K562 (cell line): ENCODE data around the gene DAZAP1. TPM values are rescaled to one million over a fixed set of nuclear protein-coding genes. Genes with fewer than 3 reads are reported as not detected.

Experiments used
- BDP1 ChIP-seq: IDR thresholded peaks from 3 replicates; pipeline ENCODE4 v1.6.1; 2011; ENCODE audit not compliant: insufficient read length, insufficient read depth
- CBX5 ChIP-seq: IDR thresholded peaks from 2 replicates; pipeline ENCODE4 v1.6.1; 2014; ENCODE audit warnings: low read depth, borderline replicate concordance
- CC2D1A ChIP-seq: fragments of 450-650 bp; IDR thresholded peaks from 2 replicates; pipeline ENCODE4 v1.6.1; 2017; ENCODE audit warnings: mild to moderate bottlenecking
- CCNT2 ChIP-seq: IDR thresholded peaks from 2 replicates; pipeline ENCODE4 v1.6.1; 2011; ENCODE audit warnings: borderline replicate concordance, low read depth, mild to moderate bottlenecking, moderate library complexity, mixed read lengths, low read length; ENCODE audit not compliant: insufficient read length; ENCODE audit errors: extremely low read depth
- ETV6 ChIP-seq, 3 experiments: fragments of 150-350 bp in 1 of 3; sonication (generic) in 1 of 3; formaldehyde crosslinking in 1 of 3; IDR thresholded peaks; 2 replicates each; pipeline versions ENCODE4 v1.6.1 to v1.8.0; 2014 to 2022; ENCODE audit warnings: borderline replicate concordance in 2 of 3, low read depth in 2 of 3, antibody characterized with exemption in 1 of 3, low read length in 1 of 3, mild to moderate bottlenecking in 1 of 3, missing genetic modification reagents in 1 of 3
- NR1H2 ChIP-seq: sonication (generic); formaldehyde crosslinking; IDR thresholded peaks from 2 replicates; pipeline ENCODE4 v1.4.0; 2020; ENCODE audit warnings: mild to moderate bottlenecking, missing genetic modification reagents
- RB1 ChIP-seq: fragments of 450-650 bp; IDR thresholded peaks from 2 replicates; pipeline ENCODE4 v1.6.1; 2017; ENCODE audit warnings: low read depth, mild to moderate bottlenecking
- RBM14 ChIP-seq: fragments of 200-400 bp; formaldehyde crosslinking; IDR thresholded peaks from 2 replicates; pipeline ENCODE4 v1.6.1; 2018; ENCODE audit warnings: low read depth, mild to moderate bottlenecking, low read length, moderate library complexity, borderline replicate concordance; ENCODE audit not compliant: insufficient read depth
- RUNX1 ChIP-seq: sonication (generic); IDR thresholded peaks from 2 replicates; pipeline ENCODE4 v1.6.1; 2016; ENCODE audit warnings: antibody characterized with exemption, low read depth
- SMARCA5 ChIP-seq: fragments of 450-650 bp; IDR thresholded peaks from 2 replicates; pipeline ENCODE4 v1.6.1; 2016
- ZNF586 ChIP-seq: fragments of 450-650 bp; formaldehyde crosslinking; conservative IDR thresholded peaks from 2 replicates; pipeline ENCODE4 v1.4.0; 2020; ENCODE audit warnings: mild to moderate bottlenecking, moderate library complexity
- ZSCAN29 ChIP-seq: fragments of 450-650 bp; IDR thresholded peaks from 2 replicates; pipeline ENCODE4 v1.6.1; 2017
- polyA plus RNA-seq, 8 experiments: library from polyadenylated mRNA; depleted of rRNA in 4 of 8; stranded (reverse) in 5 of 8; unstranded in 3 of 8; fragments of >200 nt; fragmentation: Nextera tagmentation in 2 of 8; fragmentation: Illumina TruSeq in 1 of 8; extraction: Ambion mirVana in 2 of 8; extraction: Trizol in 1 of 8; gene quantifications; 2 replicates each; pipeline versions ENCODE4 v1.2.1 to v1.2.3, GENCODE V29; 2011 to 2014; ENCODE audit warnings: inconsistent platforms in 1 of 8, missing spikeins in 1 of 8
- total RNA-seq, 7 experiments: library from RNA; depleted of rRNA in 6 of 7; stranded (reverse); fragments of >200 nt in 6 of 7; fragmentation: Illumina TruSeq in 2 of 7; extraction: Trizol in 2 of 7; gene quantifications; 2 replicates each; pipeline versions ENCODE4 v1.2.1 to v1.2.3, GENCODE V29; 2011 to 2021; ENCODE audit warnings: low replicate concordance in 1 of 7
- TF ChIP-seq, protein P1 (sequence below): IDR thresholded peaks from 2 replicates; pipeline ENCODE4 v1.6.1; 2011; ENCODE audit not compliant: insufficient read length; ENCODE audit errors: extremely low read depth
- TF ChIP-seq, protein P2 (sequence below): fragments of 450-650 bp; formaldehyde crosslinking; IDR thresholded peaks from 2 replicates; pipeline ENCODE4 v1.4.0; 2020; ENCODE audit warnings: mild to moderate bottlenecking, moderate library complexity
- TF ChIP-seq, protein P3 (sequence below), 2 experiments: fragments of 450-650 bp; IDR thresholded peaks; 2 replicates each; pipeline ENCODE4 v1.6.1; 2016; ENCODE audit warnings: mild to moderate bottlenecking in 2 of 2, borderline replicate concordance in 1 of 2, low read depth in 1 of 2, moderate library complexity in 1 of 2
- TF ChIP-seq, protein P4 (sequence below): sonication (generic); formaldehyde crosslinking; IDR thresholded peaks from 2 replicates; pipeline ENCODE4 v1.9.0; 2022; ENCODE audit warnings: mild to moderate bottlenecking, missing genetic modification reagents

DAZAP1 gene
- total and polyA plus RNA-seq, 9 of the 15 experiments (the other 6 are each of a cell fraction or from before 2014, with no cell fraction given), result 10.8 to 289 (median 142) TPM

DNA sequence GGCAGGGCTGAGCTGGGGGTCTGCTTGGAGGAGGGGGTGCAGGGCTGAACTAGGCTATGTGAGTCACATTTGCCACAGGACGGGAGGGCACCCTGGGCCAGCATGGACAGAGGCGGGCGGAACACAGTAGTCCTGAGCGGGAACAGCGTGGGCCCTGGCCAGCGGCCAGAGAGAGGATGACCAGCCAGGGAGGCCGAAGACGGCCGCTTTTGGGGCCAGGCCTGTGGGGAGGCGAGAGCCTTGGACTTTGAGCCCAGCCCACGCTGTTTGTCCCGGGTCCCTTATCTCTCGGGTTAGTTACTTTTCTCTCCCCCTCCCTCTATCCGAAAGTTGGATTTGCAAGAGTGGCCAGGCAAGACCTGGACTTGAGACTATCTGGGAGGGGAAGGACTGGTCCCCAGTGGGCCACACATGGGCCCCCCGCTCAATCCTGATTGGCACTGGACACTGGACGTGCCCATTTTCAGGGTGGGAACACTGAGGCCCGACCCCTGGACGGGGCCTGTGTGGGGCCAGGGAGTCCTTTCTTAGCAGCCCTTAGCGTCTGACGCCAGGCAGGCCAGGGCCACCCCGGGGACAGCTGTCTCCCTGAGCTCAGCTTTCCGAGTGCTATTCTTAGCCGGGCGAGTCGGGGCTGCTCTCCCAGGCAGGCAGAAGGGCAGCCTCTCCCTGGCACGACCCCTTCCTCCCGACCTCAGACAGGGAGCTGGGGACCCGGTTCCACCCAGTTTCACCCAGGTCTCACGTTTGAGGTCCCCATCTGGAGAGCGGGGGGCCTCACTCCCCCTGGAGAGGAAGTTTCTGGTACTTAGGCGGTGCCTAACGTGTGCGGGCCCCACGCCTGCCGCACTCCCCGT lies 6.9 kb upstream of the DAZAP1 start (continued):
- TF ChIP-seq RB1 (0 out of 2 replicates have a peak, but pooled peaks have one; percentile 3), RUNX1 (no peak), SMARCA5 (peak; percentile 98), CCNT2 (no peak), ZNF586 (no peak), CBX5 (no peak), ZSCAN29 (no peak), CC2D1A (peak; percentile 56; the same call in 1 of the 2 replicates), NR1H2 (CRISPR knock-in tag) (0 out of 2 replicates have a peak, but pooled peaks have one; percentile 54), BDP1 (no peak), RBM14 (no peak), ETV6 (IDR thresholded peaks at IDR 0.05; ENCODE audit: borderline replicate concordance in 1 of 2, low read depth in 2 of 2, low read length in 1 of 2) (no peak), ETV6 (CRISPR knock-in tag; IDR thresholded peaks at IDR 0.05; ENCODE audit: borderline replicate concordance) (no peak)
- TF ChIP-seq, protein P1, sequence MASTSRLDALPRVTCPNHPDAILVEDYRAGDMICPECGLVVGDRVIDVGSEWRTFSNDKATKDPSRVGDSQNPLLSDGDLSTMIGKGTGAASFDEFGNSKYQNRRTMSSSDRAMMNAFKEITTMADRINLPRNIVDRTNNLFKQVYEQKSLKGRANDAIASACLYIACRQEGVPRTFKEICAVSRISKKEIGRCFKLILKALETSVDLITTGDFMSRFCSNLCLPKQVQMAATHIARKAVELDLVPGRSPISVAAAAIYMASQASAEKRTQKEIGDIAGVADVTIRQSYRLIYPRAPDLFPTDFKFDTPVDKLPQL, result no peak
- TF ChIP-seq, protein P2, sequence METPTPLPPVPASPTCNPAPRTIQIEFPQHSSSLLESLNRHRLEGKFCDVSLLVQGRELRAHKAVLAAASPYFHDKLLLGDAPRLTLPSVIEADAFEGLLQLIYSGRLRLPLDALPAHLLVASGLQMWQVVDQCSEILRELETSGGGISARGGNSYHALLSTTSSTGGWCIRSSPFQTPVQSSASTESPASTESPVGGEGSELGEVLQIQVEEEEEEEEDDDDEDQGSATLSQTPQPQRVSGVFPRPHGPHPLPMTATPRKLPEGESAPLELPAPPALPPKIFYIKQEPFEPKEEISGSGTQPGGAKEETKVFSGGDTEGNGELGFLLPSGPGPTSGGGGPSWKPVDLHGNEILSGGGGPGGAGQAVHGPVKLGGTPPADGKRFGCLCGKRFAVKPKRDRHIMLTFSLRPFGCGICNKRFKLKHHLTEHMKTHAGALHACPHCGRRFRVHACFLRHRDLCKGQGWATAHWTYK (CRISPR knock-in tag), result no peak
- TF ChIP-seq, protein P3, sequence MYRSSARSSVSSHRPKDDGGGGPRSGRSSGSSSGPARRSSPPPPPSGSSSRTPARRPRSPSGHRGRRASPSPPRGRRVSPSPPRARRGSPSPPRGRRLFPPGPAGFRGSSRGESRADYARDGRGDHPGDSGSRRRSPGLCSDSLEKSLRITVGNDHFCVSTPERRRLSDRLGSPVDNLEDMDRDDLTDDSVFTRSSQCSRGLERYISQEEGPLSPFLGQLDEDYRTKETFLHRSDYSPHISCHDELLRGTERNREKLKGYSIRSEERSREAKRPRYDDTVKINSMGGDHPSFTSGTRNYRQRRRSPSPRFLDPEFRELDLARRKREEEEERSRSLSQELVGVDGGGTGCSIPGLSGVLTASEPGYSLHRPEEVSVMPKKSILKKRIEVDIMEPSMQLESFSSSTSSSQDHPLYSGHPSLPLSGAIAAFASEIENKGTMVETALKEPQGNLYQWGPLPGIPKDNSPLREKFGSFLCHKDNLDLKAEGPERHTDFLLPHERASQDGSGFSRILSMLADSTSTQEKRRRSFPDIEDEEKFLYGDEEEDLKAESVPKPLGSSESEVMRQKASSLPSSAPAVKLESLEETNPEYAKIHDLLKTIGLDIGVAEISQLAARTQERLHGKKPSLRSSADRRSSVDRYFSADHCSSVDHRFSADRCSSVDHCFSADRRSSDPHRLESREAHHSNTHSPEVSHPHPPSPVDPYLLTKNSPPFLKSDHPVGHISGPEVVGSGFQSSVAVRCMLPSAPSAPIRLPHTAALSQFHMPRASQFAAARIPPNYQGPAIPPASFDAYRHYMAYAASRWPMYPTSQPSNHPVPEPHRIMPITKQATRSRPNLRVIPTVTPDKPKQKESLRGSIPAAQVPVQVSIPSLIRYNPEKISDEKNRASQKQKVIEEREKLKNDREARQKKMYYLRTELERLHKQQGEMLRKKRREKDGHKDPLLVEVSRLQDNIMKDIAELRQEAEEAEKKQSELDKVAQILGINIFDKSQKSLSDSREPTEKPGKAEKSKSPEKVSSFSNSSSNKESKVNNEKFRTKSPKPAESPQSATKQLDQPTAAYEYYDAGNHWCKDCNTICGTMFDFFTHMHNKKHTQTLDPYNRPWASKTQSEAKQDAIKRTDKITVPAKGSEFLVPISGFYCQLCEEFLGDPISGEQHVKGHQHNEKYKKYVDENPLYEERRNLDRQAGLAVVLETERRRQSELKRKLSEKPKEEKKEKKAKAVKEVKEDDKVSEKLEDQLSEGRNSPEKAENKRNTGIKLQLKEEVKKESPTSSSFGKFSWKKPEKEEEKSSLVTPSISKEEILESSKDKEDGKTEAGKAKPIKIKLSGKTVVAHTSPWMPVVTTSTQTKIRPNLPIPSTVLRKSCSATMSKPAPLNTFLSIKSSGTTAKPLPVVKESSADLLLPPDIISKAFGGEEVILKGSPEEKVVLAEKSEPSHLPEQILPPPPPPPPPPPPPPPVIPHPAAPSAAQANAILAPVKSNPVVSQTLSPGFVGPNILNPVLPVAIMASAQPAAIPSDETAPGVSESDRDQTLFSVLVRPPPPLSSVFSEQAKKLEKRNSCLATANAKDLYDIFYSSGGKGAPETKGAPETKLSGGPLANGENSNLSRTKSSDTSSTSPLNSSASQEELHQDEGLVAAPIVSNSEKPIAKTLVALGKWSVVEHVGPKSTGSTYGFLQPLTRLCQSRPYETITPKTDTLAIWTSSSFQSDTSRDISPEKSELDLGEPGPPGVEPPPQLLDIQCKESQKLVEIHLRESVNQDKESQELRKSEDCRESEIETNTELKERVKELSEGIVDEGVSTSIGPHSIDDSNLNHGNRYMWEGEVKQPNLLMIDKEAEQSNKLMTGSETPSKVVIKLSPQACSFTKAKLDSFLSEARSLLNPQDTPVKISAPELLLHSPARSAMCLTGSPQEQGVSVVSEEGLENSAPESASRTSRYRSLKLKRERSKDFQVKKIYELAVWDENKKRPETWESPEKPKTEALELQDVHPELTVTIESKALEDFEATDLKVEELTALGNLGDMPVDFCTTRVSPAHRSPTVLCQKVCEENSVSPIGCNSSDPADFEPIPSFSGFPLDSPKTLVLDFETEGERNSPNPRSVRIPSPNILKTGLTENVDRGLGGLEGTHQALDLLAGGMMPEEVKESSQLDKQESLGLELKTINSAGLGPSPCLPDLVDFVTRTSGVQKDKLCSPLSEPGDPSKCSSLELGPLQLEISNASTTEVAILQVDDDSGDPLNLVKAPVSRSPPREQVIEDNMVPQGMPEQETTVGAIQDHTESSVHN (IDR thresholded peaks at IDR 0.05; ENCODE audit: borderline replicate concordance in 1 of 2, low read depth in 1 of 2), result no peak
- TF ChIP-seq, protein P4, sequence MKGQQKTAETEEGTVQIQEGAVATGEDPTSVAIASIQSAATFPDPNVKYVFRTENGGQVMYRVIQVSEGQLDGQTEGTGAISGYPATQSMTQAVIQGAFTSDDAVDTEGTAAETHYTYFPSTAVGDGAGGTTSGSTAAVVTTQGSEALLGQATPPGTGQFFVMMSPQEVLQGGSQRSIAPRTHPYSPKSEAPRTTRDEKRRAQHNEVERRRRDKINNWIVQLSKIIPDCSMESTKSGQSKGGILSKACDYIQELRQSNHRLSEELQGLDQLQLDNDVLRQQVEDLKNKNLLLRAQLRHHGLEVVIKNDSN (CRISPR knock-in tag), result no peak
